DOHH2 (cell line): ENCODE measurements around the gene TMEM273.

Experiments used
- EZH2phosphoT487 ChIP-seq: fragments of 200-600 bp; sonication (generic); IDR thresholded peaks from 2 replicates; pipeline ENCODE4 v1.6.1; 2017; ENCODE audit warnings: borderline replicate concordance, mild to moderate bottlenecking, antibody characterized with exemption, low read length, moderate library complexity, mixed read lengths
- TF ChIP-seq, protein P1 (sequence below): fragments of 200-600 bp; sonication (generic); IDR thresholded peaks from one replicate; pipeline ENCODE4 v1.5.1; 2014; ENCODE audit warnings: antibody characterized with exemption, mild to moderate bottlenecking, low read depth, low read length; ENCODE audit not compliant: poor library complexity, severe bottlenecking

DNA sequence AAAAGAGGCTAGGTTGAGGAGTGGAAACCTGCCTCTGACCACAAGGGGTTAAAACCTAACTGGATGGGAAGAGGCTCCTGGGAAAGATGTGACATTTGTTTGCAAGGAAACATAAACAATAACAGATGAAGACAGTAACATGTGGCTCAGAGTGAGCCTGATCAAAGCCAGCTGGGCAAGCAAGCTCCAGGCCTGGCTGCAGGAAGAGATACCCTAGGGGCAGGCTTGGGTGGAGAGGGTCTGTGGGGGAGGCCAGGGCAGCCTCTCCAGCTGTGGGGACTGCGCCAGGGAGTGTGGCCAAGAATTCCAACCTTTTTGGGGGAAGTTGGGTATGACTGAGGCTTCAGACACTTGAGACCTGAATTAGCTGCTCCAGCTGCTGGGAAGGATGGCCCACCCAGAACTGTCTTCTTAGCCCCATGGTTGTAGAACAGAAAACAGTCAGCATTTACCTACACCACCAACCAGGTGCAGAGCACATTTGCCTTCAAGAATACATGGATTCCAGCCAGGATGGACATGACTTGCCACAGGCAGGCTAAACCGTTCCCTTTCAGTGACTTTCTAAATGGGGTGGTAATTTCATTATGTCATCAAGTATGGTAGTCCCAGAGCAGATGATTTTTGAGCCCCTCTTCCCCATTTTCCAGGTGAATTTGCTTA, 44.0 kb downstream of the TMEM273 start:
- no peak for TF ChIP-seq EZH2phosphoT487
- TF ChIP-seq, protein P1, sequence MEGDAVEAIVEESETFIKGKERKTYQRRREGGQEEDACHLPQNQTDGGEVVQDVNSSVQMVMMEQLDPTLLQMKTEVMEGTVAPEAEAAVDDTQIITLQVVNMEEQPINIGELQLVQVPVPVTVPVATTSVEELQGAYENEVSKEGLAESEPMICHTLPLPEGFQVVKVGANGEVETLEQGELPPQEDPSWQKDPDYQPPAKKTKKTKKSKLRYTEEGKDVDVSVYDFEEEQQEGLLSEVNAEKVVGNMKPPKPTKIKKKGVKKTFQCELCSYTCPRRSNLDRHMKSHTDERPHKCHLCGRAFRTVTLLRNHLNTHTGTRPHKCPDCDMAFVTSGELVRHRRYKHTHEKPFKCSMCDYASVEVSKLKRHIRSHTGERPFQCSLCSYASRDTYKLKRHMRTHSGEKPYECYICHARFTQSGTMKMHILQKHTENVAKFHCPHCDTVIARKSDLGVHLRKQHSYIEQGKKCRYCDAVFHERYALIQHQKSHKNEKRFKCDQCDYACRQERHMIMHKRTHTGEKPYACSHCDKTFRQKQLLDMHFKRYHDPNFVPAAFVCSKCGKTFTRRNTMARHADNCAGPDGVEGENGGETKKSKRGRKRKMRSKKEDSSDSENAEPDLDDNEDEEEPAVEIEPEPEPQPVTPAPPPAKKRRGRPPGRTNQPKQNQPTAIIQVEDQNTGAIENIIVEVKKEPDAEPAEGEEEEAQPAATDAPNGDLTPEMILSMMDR: no peak
